ENCODE measurements around the gene MICALL1.

The MICALL1 gene

DNA sequence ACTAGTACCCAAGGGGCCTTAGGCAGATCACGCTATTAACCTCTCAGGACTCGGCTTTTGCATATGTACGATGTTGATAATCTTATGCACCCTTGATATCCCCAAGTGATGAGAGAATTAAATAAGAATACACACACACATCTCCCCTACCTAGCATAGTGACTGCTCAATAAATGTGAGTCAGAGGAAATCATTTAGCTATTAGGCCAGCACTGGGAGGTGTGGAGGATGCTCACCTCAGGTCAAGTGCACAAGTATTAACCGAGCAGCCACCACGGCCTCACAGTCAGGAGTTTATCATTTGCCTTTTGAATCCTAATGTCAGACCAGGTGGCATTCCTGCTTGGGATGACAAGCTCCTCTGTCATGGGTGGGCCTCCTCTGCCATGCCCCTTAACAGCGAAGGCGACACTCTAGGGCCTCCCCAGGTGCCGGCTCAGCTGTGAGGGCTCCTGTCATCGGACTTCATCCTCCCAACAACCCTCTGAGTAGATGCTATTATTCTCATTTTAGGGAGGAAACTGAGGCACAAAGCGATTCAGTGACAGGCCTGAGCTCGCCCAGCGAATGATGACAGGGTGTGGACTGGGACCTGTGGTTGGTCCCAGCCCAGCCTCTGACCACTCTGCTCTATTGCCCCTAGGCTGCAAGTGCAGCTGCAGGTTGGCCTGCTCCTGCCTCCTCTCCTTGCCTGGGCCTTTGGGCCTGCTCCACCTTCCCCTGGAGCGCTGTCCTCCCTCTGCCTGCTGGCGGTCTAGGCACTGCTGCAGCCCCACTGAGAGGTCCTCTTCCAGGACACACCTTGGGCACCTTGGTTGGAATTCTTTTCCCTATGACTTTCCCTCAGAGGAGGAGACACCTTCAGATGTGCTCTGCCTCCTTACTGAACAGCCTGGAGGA is 83.3 kb downstream of the MICALL1 start:
- peak overlapping the region; percentile 32 for H3K9ac ChIP-seq (ENCODE audit: insufficient read length, low read depth)
- no peak for TF ChIP-seq ZNF274 (IDR thresholded peaks at IDR 0.05; ENCODE audit: low read depth, low read length)
- TF ChIP-seq SUZ12 (IDR thresholded peaks at IDR 0.05; ENCODE audit: extremely low read depth, insufficient read depth, insufficient read length): no peak
- TF ChIP-seq YY1 (IDR thresholded peaks at IDR 0.05; ENCODE audit: insufficient read depth, insufficient read length): no peak
- H3K27me3 ChIP-seq (ENCODE audit: insufficient read depth, insufficient read length): no peaks in the 10 kb centered on the region
- H3K4me1 ChIP-seq (ENCODE audit: insufficient read depth, insufficient read length): peaks cover 23% of the 10 kb centered on the region
- DNase-seq (ENCODE audit: low read depth, low spot score): no peak
- H3K36me3 ChIP-seq (ENCODE audit: insufficient read depth, insufficient read length, low read length): no peaks in the 10 kb centered on the region
- H3K9me3 ChIP-seq (ENCODE audit: insufficient read depth, low read length): no peaks in the 10 kb centered on the region
- no peak overlapping the region for H3K4me3 ChIP-seq (ENCODE audit: insufficient read length, low read depth)

DNA sequence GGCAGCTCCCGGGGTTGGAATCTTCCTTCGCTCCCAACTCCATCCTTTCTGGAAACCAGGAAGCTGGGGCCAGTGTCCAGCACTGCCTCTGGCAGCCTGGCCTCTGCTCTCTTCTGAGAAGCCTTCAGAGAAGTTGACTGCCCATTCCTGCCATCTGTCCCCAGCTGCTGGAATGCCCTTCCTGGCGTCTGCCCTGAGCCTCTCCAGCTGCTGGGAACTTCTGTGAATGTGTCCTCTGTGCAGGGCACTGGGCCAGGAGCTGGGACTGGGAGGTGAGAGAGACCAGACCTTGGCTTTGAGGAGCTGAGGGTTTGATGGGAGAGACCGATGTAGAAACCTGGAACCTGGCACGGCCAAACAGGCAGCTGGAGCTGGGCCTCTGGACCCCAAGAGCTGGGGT is 84.2 kb downstream of the MICALL1 start:
- Histone ChIP-seq H3K27me3 (ENCODE audit: insufficient read depth, insufficient read length) (no peaks in the 10 kb centered on the region), H3K4me1 (ENCODE audit: insufficient read depth, insufficient read length) (peaks cover 17% of the 10 kb centered on the region), H3K9ac (ENCODE audit: insufficient read length, low read depth) (no peak overlapping the region), H3K9me3 (ENCODE audit: insufficient read depth, low read length) (no peaks in the 10 kb centered on the region), H3K4me3 (ENCODE audit: insufficient read length, low read depth) (no peak overlapping the region), H3K36me3 (ENCODE audit: insufficient read depth, insufficient read length, low read length) (no peaks in the 10 kb centered on the region)
- no peak for TF ChIP-seq YY1 (IDR thresholded peaks at IDR 0.05; ENCODE audit: insufficient read depth, insufficient read length)
- no peak for TF ChIP-seq SUZ12 (IDR thresholded peaks at IDR 0.05; ENCODE audit: extremely low read depth, insufficient read depth, insufficient read length)
- no peak for TF ChIP-seq ZNF274 (IDR thresholded peaks at IDR 0.05; ENCODE audit: low read depth, low read length)
- DNase-seq (ENCODE audit: low read depth, low spot score): no peak

DNA sequence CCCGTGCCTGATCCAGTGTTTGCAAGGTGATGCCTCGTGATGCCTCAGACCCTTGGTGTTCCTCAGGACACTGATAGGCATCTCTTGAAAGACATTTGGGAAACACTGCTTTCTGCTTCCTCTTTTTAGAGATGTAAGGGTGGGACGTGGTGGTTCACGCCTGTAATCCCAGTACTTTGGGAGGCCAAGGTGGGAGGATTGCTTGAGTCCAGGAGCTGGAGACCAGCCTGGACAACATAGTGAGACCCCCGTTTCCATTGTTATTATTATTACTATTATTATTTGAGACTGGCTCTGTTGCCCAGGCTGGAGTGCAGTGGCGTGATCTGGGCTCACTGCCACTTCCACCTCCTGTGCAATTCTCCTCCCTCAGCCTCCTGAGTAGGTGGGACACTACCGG is 84.8 kb downstream of the MICALL1 start:
- no peak overlapping the region for H3K9ac ChIP-seq (ENCODE audit: insufficient read length, low read depth)
- TF ChIP-seq ZNF274 (IDR thresholded peaks at IDR 0.05; ENCODE audit: low read depth, low read length) (no peak), SUZ12 (IDR thresholded peaks at IDR 0.05; ENCODE audit: extremely low read depth, insufficient read depth, insufficient read length) (no peak), YY1 (IDR thresholded peaks at IDR 0.05; ENCODE audit: insufficient read depth, insufficient read length) (no peak)
- H3K36me3 ChIP-seq (ENCODE audit: insufficient read depth, insufficient read length, low read length): no peaks in the 10 kb centered on the region
- no peak for DNase-seq (ENCODE audit: low read depth, low spot score)
- no peaks in the 10 kb centered on the region for H3K27me3 ChIP-seq (ENCODE audit: insufficient read depth, insufficient read length)
- peaks cover 20% of the 10 kb centered on the region for H3K4me1 ChIP-seq (ENCODE audit: insufficient read depth, insufficient read length)
- H3K9me3 ChIP-seq (ENCODE audit: insufficient read depth, low read length): no peaks in the 10 kb centered on the region
- H3K4me3 ChIP-seq (ENCODE audit: insufficient read length, low read depth): no peak overlapping the region

DNA sequence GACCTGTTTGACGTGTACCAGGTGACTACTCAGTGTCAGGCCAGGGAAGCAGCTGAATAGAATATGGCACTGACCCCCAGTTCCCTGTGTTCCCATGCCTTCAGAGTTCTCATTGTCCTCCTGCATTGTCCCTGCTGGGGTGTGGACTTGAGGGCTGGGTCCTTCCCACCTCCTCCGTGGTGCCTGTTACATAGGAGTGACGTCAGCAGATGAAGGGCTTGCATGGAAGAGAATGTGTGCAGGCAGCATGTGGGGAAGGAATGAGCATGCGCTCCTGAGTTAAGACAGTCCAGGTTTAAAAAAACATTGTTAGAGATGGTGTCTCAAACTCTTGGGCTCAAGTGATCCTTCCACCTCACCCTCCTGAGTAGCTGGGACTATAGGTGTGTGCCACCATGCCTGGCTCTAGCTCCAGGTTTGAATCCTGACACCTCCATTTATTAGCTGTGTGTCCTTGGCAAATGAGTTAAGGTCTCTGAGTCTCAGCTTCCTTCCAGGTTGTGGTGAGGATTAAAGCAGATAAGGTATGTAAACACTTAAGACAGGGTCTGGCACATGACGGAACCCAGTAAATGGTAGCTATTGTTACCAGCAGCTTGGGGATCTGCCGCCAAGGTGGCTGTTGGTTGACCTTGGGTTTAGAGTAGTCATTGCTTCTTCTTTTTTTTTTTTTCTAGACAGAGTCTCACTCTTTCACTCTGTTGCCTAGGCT is 85.8 kb downstream of the MICALL1 start:
- H3K9me3 ChIP-seq (ENCODE audit: insufficient read depth, low read length): no peaks in the 10 kb centered on the region
- no peaks in the 10 kb centered on the region for H3K27me3 ChIP-seq (ENCODE audit: insufficient read depth, insufficient read length)
- H3K4me3 ChIP-seq (ENCODE audit: insufficient read length, low read depth): no peak overlapping the region
- H3K9ac ChIP-seq (ENCODE audit: insufficient read length, low read depth): no peak overlapping the region
- H3K4me1 ChIP-seq (ENCODE audit: insufficient read depth, insufficient read length): peaks cover 23% of the 10 kb centered on the region
- DNase-seq (ENCODE audit: low read depth, low spot score): no peak
- H3K36me3 ChIP-seq (ENCODE audit: insufficient read depth, insufficient read length, low read length): no peaks in the 10 kb centered on the region
- TF ChIP-seq SUZ12 (IDR thresholded peaks at IDR 0.05; ENCODE audit: extremely low read depth, insufficient read depth, insufficient read length) (no peak), ZNF274 (IDR thresholded peaks at IDR 0.05; ENCODE audit: low read depth, low read length) (no peak), YY1 (IDR thresholded peaks at IDR 0.05; ENCODE audit: insufficient read depth, insufficient read length) (no peak)

Data from NT2/D1 (cell line).